AG09319 (cell line): ENCODE measurements around the gene POLR3E.

Source experiments
- DNase-seq: peaks from one replicate; pipeline ENCODE4 v3.0.0-alpha.2; 2010; ENCODE audit warnings: low read depth; ENCODE audit errors: extremely low read depth
- TF ChIP-seq, protein P1 (sequence below): IDR thresholded peaks from 2 replicates; pipeline ENCODE4 v1.5.1; 2011; ENCODE audit warnings: low read depth, mild to moderate bottlenecking, inconsistent platforms, low read length, moderate library complexity

POLR3E gene

DNA sequence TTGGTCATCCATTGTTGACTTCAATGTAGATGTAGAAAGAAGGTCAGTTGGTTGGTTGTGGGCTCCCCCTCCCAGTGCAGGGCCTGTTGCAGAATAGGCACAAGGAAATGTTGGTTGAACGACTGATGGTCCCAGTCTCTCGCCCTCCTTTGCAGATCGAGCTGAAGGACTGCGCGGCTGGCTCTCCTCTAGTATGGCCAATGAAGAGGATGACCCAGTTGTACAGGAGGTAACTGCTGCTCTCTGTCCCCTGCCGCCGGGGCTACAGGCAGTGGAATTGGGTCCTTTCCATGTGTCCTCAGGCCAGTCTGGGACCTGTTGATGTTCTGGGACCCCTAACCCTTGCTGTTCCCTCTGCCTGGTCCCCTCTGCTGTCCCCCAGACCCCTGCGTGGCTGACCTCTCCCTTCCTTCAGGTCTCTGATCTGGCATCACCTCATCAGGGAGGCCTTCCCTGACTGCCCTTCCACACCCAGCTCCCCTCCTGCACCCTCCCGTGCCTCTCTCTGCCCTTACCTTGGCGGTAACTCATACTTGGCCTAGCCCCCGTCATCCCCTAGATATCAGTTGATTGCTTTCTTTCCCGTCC, 5.7 kb downstream of the POLR3E start:
- no peak for DNase-seq
- TF ChIP-seq, protein P1, sequence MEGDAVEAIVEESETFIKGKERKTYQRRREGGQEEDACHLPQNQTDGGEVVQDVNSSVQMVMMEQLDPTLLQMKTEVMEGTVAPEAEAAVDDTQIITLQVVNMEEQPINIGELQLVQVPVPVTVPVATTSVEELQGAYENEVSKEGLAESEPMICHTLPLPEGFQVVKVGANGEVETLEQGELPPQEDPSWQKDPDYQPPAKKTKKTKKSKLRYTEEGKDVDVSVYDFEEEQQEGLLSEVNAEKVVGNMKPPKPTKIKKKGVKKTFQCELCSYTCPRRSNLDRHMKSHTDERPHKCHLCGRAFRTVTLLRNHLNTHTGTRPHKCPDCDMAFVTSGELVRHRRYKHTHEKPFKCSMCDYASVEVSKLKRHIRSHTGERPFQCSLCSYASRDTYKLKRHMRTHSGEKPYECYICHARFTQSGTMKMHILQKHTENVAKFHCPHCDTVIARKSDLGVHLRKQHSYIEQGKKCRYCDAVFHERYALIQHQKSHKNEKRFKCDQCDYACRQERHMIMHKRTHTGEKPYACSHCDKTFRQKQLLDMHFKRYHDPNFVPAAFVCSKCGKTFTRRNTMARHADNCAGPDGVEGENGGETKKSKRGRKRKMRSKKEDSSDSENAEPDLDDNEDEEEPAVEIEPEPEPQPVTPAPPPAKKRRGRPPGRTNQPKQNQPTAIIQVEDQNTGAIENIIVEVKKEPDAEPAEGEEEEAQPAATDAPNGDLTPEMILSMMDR, result no peak

DNA sequence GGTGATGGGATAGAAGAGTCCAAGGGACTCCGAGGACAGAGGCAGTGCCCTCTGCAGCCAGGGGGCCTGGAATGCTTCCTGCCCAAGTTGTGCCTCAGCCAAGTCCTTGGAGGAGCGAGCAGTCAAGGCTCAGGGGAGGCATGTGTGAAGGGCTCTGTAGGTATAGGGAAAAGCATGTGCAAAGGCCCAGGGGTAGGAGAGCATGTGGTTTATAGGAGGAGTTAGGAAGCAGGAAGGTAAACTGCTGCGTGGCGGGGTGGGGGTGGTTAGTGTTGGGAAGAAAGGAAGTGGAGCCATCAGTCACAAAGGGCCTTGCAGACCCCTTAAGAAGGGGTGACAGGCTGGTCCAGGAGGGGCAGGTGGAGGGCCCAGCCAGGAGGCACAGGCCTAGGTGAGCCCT, 7.2 kb downstream of the POLR3E start:
- TF ChIP-seq, protein P1, result no peak
- DNase-seq, result no peak

DNA sequence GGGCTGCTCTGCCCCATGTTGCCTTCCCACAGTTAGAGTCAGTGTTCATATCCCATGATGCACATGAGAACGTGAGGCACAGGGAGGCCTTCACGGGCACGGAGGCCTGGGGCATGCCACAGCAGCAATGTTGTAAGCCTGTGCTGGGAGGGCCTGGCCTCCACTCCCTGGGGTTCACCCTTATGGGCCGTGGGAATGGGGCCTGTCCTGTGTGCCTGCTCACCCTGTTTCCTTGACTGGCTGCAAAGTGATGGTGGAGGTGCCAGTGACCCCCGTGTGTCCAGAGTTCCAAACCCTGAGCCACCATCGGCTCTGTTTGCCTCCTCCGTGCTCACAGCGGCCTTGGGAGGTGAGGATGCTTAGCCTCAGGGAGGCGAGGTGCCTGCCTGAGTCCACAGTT, 9.6 kb downstream of the POLR3E start:
- TF ChIP-seq, protein P1, result no peak
- DNase-seq, result no peak

DNA sequence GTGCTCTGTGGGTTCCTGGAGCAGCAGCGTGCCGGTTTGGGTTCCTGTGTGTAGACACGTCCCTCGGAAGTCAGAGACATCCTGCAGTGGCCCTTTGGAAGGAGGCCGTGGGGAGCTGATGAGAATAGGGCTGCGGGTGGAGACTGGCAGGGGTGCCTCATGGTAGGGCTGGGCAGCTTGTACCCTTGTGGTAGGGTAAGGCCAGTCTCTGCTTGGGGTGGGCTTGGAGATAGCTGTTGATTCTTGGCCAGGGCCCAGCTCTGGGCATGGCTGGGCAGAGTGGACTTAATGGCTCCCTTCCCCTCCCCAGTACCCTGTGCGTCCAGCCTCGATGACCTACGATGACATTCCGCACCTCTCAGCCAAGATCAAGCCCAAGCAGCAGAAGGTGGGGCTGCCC, 10.6 kb downstream of the POLR3E start:
- no peak for DNase-seq
- TF ChIP-seq, protein P1, result no peak

- no peak for DNase-seq
- TF ChIP-seq, protein P1, result no peak
These were observed 11.8 kb downstream of the POLR3E start for GRCh38 chr16:22308824-22309520.

DNA sequence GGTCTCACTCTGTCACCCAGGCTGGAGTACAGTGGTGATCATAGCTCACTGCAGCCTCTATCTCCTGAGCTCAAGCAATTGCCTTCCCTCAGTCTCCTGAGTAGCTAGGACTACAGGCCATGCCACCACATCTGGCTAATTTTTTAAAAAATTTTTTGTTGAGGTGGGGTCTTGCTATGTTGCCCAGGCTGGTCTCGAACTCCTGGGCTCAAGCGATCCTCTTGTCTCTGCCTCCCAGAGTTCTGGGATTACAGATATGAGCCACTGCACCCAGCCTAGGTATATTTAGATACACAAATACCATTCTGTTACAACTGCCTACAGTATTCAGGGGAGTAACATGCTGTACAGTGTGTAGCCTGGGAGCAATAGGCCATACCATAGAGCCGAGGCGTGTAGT, 14.3 kb downstream of the POLR3E start:
- TF ChIP-seq, protein P1, result no peak
- no peak for DNase-seq

GRCh38 chr16:22312897-22313781, 15.9 kb downstream of the POLR3E start:
- TF ChIP-seq, protein P1, result no peak
- no peak for DNase-seq
